GM12865 (cell line): Measurements from ENCODE around the gene DNAH8.

Source experiments
- DNase-seq: peaks from one replicate; pipeline ENCODE4 v3.0.0; 2010; ENCODE audit warnings: low read depth
- H3K4me3 ChIP-seq: 2 replicates; pipeline ENCODE4 v1.5.1; 2011; ENCODE audit warnings: mild to moderate bottlenecking, low read depth, low read length, control low read depth
- CTCF ChIP-seq: IDR thresholded peaks from 2 replicates; pipeline ENCODE4 v1.5.1; 2011; ENCODE audit warnings: low read length, control low read depth, low read depth, inconsistent platforms; ENCODE audit not compliant: insufficient read depth; ENCODE audit errors: missing control alignments

The DNAH8 gene

GRCh38 chr6:39008737-39009136, 293.6 kb downstream of the DNAH8 start:
- no peak overlapping the region for H3K4me3 ChIP-seq
- DNase-seq: no peak
- no peak for TF ChIP-seq CTCF

GRCh38 chr6:39009476-39009875, 294.4 kb downstream of the DNAH8 start:
- no peak for DNase-seq
- no peak overlapping the region for H3K4me3 ChIP-seq
- TF ChIP-seq CTCF: no peak

GRCh38 chr6:39016839-39017546, 301.9 kb downstream of the DNAH8 start:
- DNase-seq: no peak
- no peak overlapping the region for H3K4me3 ChIP-seq
- TF ChIP-seq CTCF: no peak

GRCh38 chr6:39017547-39017880, 302.4 kb downstream of the DNAH8 start:
- H3K4me3 ChIP-seq: no peak overlapping the region
- DNase-seq: no peak
- no peak for TF ChIP-seq CTCF

- DNase-seq: no peak
- H3K4me3 ChIP-seq: no peak overlapping the region
- no peak for TF ChIP-seq CTCF
Observed at GRCh38 chr6:39018103-39018502, 303.0 kb downstream of the DNAH8 start.

GRCh38 chr6:39020136-39020535, 305.0 kb downstream of the DNAH8 start:
- DNase-seq: no peak

More at GRCh38 chr6:39020136-39020535, 305.0 kb downstream of the DNAH8 start:
- no peak for TF ChIP-seq CTCF
- H3K4me3 ChIP-seq: no peak overlapping the region
